Effector memory CD4-positive, alpha-beta T cell (primary cell): ENCODE data around the gene MIGA2.
"Not testable (repeated sequence)": the region's sequence is repeated elsewhere in the genome, so short reads cannot be mapped to it uniquely, and the experiment has no call there.

ENCODE experiments used
- DNase-seq, 3 donors: peaks; one replicate each; pipeline ENCODE4 v3.0.0-alpha.2; 2020
- H3K27ac ChIP-seq: 2 replicates; pipeline ENCODE4 v1.7.0; 2013; ENCODE audit warnings: mild to moderate bottlenecking, low read length, moderate library complexity; ENCODE audit not compliant: insufficient read depth, poor library complexity, severe bottlenecking
- H3K27me3 ChIP-seq: replicated peaks from 2 replicates; pipeline ENCODE4 v1.7.0; 2013; ENCODE audit warnings: mild to moderate bottlenecking, low read length; ENCODE audit not compliant: insufficient read depth, control insufficient read depth, poor library complexity, severe bottlenecking
- H3K36me3 ChIP-seq: 2 replicates; pipeline ENCODE4 v1.7.0; 2013; ENCODE audit warnings: mild to moderate bottlenecking, low read length, moderate library complexity; ENCODE audit not compliant: control insufficient read depth, insufficient read depth
- H3K4me1 ChIP-seq: 2 replicates; pipeline ENCODE4 v1.7.0; 2013; ENCODE audit warnings: low read length, mild to moderate bottlenecking; ENCODE audit not compliant: control insufficient read depth, insufficient read depth, poor library complexity, severe bottlenecking
- H3K4me3 ChIP-seq: 2 replicates; pipeline ENCODE4 v1.7.0; 2013; ENCODE audit warnings: low read length, low read depth, mild to moderate bottlenecking; ENCODE audit not compliant: insufficient read depth, poor library complexity, severe bottlenecking
- H3K9me3 ChIP-seq: 2 replicates; pipeline ENCODE4 v1.7.0; 2013; ENCODE audit warnings: mild to moderate bottlenecking, low read length, moderate library complexity; ENCODE audit not compliant: control insufficient read depth

Gene MIGA2

GRCh38 chr9:129035838-129036237 lies 588 bp upstream of the MIGA2 start:
- H3K9me3 ChIP-seq, DNase-seq, H3K27me3 ChIP-seq, H3K27ac ChIP-seq, H3K36me3 ChIP-seq: not testable (repeated sequence)
- Histone ChIP-seq H3K4me1 (peaks cover 16% of the 10 kb centered on the region), H3K4me3 (peak overlapping the region; percentile 88)

- Histone ChIP-seq H3K36me3 (peaks cover 8% of the 10 kb centered on the region), H3K27ac (peak overlapping the region; percentile 63), H3K4me3 (peak overlapping the region; percentile 88), H3K4me1 (peaks cover 16% of the 10 kb centered on the region), H3K27me3 (no peaks in the 10 kb centered on the region), H3K9me3 (no peaks in the 10 kb centered on the region)
- no peak for DNase-seq
These were observed 719 bp downstream of the MIGA2 start for GRCh38 chr9:129036923-129037766.

DNA sequence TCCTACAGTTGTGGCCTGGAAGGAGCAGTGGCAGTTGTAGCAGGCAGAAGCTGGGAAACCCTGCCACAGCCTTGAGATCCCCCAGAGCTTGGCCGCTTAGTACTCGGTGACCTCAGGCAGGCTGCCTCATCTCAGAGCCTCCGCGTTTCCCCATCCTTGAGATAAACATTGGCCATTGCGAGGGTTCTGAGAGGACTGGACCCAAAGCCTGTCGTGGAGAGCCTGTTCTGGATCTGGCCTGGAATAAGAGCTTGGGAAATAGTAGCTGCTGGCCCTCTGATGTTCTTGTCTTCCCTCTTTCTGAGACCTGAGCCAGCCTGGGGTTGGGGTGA lies 1.3 kb downstream of the MIGA2 start:
- no peak overlapping the region for H3K27ac ChIP-seq

DNA sequence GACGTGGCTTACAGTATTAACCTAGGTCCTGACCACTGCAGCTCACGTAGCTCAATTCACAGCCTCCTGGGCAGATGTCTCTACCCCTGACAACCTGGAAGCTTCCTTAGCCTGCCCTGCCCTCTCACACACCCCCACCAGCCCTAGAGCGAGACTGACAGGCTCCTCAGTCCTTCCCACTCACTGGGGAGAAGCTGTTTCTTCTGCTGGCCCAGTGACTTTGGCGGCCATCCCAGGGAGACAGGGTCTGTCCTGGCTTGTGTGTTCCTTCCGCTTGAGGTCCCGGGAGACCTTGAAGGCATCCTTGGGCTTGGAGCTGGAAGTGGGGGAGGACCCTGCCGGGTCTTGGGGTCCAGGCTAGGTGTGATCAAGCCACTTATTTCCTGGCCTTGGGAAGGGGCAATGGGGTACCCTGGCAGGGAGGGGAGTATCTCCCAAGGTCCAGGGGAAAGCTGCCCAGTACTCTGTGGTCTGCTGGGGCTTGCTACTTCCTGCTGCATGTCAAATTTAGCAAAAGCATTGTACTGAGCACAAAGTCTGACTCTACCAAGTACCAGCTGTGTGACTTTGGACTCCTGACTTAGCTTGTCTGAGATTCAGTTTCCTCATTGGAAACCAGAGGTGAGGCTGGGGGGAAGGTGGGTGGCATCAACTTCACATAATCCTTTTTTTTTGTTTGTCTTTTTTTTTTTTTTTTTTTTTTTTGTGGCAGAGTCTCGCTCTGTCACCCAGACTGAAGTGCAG lies 1.9 kb downstream of the MIGA2 start:
- Histone ChIP-seq H3K36me3 (peaks cover 15% of the 10 kb centered on the region), H3K4me1 (peaks cover 16% of the 10 kb centered on the region), H3K27ac (no peak overlapping the region), H3K27me3 (no peaks in the 10 kb centered on the region), H3K4me3 (peak overlapping the region; percentile 29), H3K9me3 (no peaks in the 10 kb centered on the region)
- DNase-seq: no peak

More for the DNA sequence above, 1.3 kb downstream of the MIGA2 start:
- peaks cover 16% of the 10 kb centered on the region for H3K4me1 ChIP-seq
- H3K9me3 ChIP-seq: no peaks in the 10 kb centered on the region
- peaks cover 14% of the 10 kb centered on the region for H3K36me3 ChIP-seq
- no peaks in the 10 kb centered on the region for H3K27me3 ChIP-seq
- no peak for DNase-seq
- H3K4me3 ChIP-seq: peak overlapping the region; percentile 29

DNA sequence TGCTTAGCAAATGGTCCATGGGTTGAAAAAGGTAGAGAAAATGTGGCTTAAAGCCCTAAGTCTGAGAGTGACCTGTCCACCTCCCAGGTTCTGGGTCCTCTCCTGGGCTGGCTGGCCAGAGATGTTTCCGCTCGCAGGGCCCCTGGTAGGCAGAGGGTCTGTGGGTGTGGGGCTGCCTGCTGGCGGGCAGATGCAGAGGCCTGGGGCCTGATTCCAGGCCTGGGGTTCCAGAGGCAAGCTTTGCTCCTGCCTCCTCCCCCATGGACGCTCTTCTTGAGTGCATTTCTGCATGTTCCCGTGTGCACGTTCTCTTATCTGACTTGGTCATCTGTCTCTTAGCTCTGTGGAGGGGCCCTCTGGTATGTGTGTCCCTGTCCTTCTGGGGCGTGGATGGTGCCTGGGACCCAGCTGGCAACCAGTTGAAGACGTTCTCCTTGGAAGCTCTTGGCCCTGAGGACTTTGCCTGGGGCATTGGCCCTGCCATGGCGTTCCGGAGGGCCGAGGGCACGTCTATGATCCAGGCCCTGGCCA lies 3.8 kb downstream of the MIGA2 start:
- Histone ChIP-seq H3K4me1 (peaks cover 16% of the 10 kb centered on the region), H3K27ac (no peak overlapping the region), H3K36me3 (peaks cover 22% of the 10 kb centered on the region), H3K27me3 (no peaks in the 10 kb centered on the region), H3K4me3 (no peak overlapping the region), H3K9me3 (no peaks in the 10 kb centered on the region)
- no peak for DNase-seq

DNA sequence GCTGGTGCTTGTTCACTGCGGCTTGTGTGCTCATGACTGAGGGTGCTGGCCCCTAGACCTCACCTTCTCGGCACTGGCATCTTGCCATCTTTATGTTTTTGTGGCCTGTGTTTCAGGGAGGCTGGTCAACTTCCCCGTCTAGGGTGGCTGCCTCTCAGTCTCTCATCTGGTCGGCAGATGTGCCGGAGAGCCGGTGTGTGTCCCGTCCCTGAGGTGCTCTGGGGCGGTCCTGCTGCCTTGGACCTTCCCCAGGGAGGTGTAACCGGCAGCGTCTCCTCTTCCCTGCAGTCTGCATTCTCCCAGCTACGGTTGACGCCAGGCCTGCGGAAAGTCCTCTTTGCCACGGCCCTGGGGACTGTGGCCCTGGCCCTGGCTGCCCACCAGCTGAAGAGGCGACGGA lies 5.6 kb downstream of the MIGA2 start:
- Histone ChIP-seq H3K4me3 (no peak overlapping the region), H3K4me1 (peaks cover 16% of the 10 kb centered on the region), H3K27ac (no peak overlapping the region), H3K27me3 (no peaks in the 10 kb centered on the region), H3K36me3 (peaks cover 22% of the 10 kb centered on the region), H3K9me3 (no peaks in the 10 kb centered on the region)
- DNase-seq: no peak

- peaks cover 47% of the 10 kb centered on the region for H3K36me3 ChIP-seq
- no peak for DNase-seq
- H3K4me3 ChIP-seq: no peak overlapping the region
- no peak overlapping the region for H3K27ac ChIP-seq
- H3K27me3 ChIP-seq: no peaks in the 10 kb centered on the region
- no peaks in the 10 kb centered on the region for H3K9me3 ChIP-seq
- H3K4me1 ChIP-seq: no peaks in the 10 kb centered on the region
These were observed 16.2 kb downstream of the MIGA2 start for GRCh38 chr9:129052592-129052991.

GRCh38 chr9:129053020-129053419 lies 16.6 kb downstream of the MIGA2 start:
- no peak overlapping the region for H3K4me3 ChIP-seq
- no peaks in the 10 kb centered on the region for H3K9me3 ChIP-seq
- DNase-seq: no peak
- no peaks in the 10 kb centered on the region for H3K4me1 ChIP-seq
- no peaks in the 10 kb centered on the region for H3K27me3 ChIP-seq
- no peak overlapping the region for H3K27ac ChIP-seq
- H3K36me3 ChIP-seq: peaks cover 44% of the 10 kb centered on the region

- H3K4me1 ChIP-seq: no peaks in the 10 kb centered on the region
- H3K27me3 ChIP-seq: no peaks in the 10 kb centered on the region
- H3K4me3 ChIP-seq: no peak overlapping the region
- H3K9me3 ChIP-seq: no peaks in the 10 kb centered on the region
- H3K36me3 ChIP-seq: peaks cover 31% of the 10 kb centered on the region
- no peak overlapping the region for H3K27ac ChIP-seq
- no peak for DNase-seq
These were observed 17.9 kb downstream of the MIGA2 start for GRCh38 chr9:129054163-129054851.
